ENCODE results near the gene TMEM89. TPM values are rescaled to one million over a fixed set of nuclear protein-coding genes. Genes with fewer than 3 reads are reported as not detected.

TMEM89 gene, protein sequence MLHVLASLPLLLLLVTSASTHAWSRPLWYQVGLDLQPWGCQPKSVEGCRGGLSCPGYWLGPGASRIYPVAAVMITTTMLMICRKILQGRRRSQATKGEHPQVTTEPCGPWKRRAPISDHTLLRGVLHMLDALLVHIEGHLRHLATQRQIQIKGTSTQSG
- not detected for total RNA-seq

DNA sequence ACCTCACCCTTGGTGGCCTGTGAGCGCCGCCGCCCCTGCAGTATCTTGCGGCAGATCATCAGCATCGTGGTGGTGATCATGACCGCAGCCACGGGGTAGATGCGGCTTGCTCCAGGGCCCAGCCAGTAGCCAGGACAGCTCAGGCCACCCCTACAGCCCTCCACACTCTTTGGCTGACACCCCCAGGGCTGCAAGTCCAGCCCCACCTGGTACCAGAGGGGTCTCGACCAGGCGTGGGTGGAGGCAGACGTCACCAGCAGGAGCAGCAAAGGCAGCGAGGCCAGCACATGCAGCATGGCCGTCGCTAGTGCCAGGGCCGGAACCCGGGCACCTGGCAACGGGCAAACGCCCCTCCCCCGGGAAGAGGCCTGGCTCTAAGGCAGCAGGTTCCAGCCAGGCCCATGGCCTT lies at the start of gene TMEM89:
TMEM89 (minus strand) TSS at position 309 of the 409 bp plus-strand sequence; CDS start at position 296, 13 bp downstream.

DNA sequence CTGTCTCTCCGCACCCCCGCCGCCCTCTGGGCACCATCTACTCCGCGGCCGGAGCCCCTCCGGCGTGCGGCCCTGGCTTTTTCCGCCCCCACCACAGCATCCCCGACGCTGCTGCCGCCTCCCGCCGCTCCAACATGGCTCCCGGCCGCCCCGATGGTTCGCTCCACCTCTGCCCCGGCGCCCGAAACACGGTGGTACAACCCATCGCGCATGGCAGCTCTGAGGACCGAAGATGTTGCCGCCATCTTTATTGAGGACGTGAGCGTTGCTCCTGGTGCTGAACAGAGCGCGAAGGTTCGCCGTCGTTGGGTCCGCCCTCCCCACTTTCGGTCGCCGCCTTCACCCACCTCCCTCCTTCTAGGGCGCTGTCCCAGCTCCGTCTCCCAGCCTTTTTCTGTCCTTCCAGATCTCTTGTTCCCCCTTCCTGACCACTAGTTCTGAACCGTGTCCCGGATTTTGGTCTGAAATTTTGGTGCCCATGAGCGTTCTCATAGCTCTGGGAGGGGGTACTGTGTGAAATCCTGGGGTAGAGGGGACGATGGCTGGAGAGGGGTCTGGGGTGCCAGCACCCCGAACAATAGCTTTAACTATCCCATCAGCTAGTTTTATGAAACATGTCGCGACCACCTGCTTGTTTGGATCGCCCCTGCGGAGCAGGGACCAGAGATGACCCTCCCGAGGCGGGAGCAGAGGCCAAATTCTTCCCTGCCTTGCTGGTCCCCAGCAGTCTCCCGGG lies 41.4 kb upstream of the TMEM89 start, which contains the start of gene CELSR3:
CELSR3 (minus strand) TSS at position 134 of the 736 bp plus-strand sequence. CDS start 252 bp downstream, outside the sequence.

DNA sequence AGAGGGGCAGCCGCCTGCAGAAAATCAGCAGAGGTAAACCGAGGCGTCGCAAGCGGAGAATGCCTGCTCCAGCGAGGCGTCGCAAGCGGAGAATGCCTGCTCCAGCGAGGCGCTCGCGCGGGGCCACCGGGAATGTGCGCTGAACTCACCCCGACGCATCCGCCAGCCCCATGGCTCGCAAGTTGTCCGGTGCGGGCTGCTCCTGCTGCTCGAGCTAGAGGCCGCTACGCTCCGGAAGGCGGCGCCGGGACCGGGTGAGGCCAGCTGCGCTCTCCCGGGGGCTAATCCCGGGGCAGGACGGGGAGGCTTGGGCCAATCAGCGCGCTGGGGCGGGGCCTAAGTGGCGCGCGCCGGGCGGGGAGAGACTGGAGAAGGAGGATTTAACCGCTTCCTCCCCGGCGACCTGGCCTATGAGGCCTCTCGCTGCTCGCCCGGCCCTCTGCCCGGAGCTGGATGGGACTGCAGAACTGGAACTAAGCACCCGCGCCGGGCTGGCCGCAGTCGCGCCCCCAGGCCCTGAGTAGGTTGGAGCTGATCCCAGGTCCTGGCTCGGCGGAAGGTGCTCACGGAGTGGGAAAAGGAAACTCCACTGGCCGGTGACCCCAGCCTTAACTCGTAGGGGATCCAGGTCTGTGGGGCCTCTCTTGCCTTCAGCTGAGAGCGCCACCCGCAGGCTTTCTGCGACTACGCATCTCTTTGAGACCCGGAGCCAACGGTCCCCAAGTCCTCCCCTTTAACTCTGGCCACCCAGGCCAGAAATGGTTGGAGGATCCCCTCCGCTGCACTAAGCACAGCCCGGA lies 13.9 kb upstream of the TMEM89 start, which contains the start of gene SLC26A6:
SLC26A6 (minus strand) TSS at position 240 of the 800 bp plus-strand sequence; CDS start at position 172, 68 bp downstream.

DNA sequence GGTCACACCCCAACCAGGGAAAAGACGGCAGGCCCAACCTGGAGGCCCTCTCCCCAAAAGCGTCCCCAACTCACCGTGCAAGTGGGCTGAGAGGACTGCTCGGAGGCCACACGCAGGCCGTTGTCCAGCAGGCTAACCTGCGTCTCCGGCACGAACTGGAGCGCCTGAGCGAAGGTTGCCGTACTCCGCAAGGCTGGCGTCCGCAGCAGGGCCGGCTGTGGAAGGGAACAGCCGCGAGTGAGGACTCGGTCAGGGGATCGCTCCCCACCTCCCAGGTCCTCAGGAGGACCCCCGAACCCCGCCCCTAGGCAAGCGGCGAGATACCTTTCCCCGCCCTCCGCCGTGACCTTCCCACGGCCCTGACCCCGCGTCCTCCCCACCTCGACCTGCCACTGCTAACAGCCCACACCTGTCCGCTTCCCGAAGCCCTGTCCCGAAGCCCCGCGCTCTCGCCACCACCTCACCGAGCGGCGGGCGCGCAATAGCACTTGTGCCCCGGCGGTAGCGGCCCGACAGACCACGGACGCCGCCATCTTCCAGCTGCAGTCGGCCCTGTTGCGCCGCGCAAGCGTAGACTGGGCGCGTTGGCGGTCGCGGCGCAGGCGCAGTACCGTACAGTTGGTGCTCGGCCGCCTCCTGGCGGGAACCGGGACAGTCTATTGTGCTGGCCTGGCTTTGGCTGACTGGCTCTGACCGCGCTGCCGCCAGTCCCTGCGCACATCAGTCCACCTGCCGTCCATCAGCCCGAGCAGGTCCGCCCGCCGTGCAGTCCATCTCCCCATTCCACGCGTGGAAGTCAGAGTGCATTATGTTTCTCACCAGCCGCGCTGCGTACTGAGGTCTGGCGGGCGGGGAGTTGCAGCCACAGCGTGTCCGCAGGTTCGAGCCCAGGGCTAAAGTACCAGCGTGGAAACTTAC lies 12.2 kb downstream of the TMEM89 start, which contains the start of gene UQCRC1:
UQCRC1 (minus strand) TSS at position 559 of the 918 bp plus-strand sequence; CDS start at position 533, 26 bp downstream.

DNA sequence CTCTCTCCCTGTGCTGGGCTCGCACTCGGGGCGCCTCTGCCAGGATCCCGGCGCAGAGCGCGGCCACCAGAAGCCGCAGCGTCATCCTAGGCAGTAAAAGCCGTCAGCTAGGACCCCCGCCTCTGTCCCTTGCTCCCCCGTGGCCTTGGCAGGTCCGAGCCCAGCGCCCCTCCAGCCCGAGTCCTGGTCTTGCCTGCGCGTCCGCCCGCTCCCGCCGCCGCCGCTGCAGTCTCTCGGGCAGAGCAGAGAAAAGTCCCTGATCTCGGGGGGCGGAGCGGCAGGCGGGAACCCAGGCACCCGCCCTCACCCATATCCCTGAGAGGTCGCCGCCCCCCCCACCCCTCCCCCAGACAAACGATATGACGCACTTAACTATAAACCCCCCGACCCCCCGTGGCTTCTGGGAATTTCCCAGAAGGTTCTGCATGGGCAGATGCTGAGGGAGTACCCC lies 26.5 kb downstream of the TMEM89 start, which contains the start of gene COL7A1:
COL7A1 (minus strand) TSS at position 255 of the 451 bp plus-strand sequence; CDS start at position 85, 170 bp downstream.

Other genes starting within 250 kb of the TMEM89 start
- 2.8 TPM for gene FBXW12, start 249.6 kb downstream of the TMEM89 start, total RNA-seq
- 152 TPM for gene PLXNB1, start 191.7 kb downstream of the TMEM89 start, total RNA-seq
- 6.9 TPM for gene CCDC51, start 181.7 kb downstream of the TMEM89 start, total RNA-seq
- gene TMA7, start 181.5 kb downstream of the TMEM89 start, total RNA-seq = 80.4 TPM
- gene ATRIP, start 175.0 kb downstream of the TMEM89 start, total RNA-seq = 9.7 TPM
- 64.8 TPM for gene SHISA5, start 117.6 kb downstream of the TMEM89 start, total RNA-seq
- 33.2 TPM for gene PFKFB4, start 65.0 kb downstream of the TMEM89 start, total RNA-seq
- not detected for gene UCN2, start 58.0 kb downstream of the TMEM89 start, total RNA-seq
- gene COL7A1, start 26.4 kb downstream of the TMEM89 start, total RNA-seq = 4.1 TPM
- gene UQCRC1, start 12.1 kb downstream of the TMEM89 start, total RNA-seq = 145 TPM
- gene SLC26A6, start 13.7 kb upstream of the TMEM89 start, total RNA-seq = 8.8 TPM
- 67.9 TPM for gene CELSR3, start 41.1 kb upstream of the TMEM89 start, total RNA-seq
- 18.5 TPM for gene NCKIPSD, start 64.1 kb upstream of the TMEM89 start, total RNA-seq
- gene IP6K2, start 95.5 kb upstream of the TMEM89 start, total RNA-seq = 147 TPM
- 26.3 TPM for gene PRKAR2A, start 226.1 kb upstream of the TMEM89 start, total RNA-seq

All from parietal lobe (tissue), 1 donor.